HG03139 (cell line): ENCODE results near the gene SLX9.
"Not testable (repeated sequence)": the region's sequence is repeated elsewhere in the genome, so short reads cannot be mapped to it uniquely, and the experiment has no call there.

Experiments used
- ATAC-seq: cut with Tn5 transposase; IDR thresholded peaks from one replicate; pipeline ENCODE4 v1.9.1; 2021; ENCODE audit not compliant: unreplicated experiment

Gene SLX9

DNA sequence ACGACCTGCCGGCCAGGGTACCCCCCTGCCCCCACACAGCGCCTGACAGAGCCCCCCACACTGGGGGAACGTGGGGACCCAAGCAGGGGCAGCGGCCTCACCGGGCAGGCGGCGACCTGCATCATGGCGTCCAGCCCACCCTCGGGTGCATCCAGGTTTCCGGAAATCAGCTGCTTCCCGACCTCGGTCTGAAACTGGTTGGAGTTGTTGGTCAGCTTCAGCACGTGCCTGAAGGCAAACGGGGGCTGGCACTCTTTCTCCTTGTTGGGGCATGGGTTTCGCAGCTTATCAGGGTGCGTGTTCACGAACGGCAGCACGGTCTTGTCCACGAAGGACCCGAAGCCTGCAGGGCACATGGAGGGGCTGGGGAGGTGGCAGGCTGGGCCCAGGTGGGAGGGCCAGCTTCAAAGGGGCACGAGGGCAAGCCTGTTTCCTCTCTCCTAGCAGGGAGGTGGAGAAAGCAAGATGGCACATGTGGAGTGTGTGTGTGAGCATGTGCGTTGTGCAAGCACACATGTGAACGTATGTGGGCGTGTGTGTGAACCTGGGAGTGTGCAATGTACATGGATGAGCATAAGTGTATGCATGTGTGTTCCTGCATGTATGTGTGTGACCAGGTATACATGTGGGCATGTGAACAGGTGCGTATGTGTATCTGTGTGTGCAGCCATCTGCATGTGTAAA, 38.3 kb upstream of the SLX9 start:
- ATAC-seq, result no peak

DNA sequence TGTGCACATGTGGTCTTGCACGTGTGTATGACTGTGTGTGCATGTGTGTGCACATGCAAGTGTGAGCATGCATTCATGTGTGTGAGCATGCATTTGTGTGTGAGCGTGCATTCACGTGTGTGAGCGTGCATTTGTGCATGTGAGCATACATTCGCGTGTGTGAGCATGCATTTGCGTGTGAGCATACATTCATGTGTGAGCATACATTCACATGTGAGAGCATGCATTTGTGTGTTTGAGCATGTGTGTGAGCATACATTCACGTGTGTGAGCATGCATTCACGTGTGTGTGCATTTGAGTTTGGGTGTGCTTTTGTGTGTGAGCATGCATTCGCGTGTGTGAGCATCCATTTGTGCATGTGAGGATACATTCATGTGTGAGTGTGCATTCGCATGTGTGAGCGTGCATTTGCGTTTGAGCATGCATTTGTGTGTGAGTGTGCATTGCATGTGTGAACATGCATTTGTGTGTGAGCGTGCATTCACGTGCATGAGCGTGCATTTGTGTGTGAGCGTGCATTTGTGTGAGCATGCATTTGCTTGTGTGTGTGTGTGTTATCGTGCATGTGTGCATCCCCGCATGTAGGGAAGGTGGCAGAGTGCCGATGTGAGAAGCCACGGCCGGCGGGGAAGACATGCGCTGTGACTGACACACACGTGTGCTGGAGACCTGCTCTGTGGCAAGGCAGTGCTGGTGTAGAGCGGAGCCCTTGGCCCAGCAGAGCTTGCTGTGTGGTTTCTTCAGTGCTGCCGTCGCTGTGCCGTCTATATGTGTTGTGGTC, 37.4 kb upstream of the SLX9 start:
- ATAC-seq, result no peak

DNA sequence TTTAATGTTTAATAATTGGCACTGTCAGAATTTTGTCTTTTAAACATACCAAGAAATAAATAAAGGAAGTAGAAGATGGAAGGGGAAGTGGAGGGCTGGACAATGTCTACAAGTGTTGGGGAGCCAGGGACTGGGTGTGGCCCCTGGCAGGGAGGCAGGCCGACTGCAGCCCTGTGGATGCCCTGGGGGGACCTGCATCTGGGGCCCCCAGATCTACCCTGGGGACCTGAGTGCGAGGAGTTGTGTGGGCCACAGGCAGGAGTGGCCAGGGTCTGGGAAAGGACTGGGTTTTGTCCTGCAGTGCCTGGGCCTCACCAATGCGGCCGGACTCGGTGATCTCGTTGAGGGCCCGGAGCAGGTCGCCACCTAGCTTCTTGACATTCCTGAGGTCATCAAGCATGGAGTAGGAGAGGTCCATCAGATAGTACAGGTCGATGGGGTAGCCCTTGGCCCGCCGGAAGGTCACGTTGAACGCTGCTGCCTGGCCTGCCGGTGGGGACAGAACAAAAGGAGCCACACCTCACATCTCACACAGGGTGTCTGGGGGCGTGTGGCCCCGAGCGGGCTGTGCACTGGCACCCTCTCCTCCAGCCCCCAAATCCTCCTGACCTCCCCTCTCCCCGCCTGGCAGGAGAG, 36.7 kb upstream of the SLX9 start:
- ATAC-seq, result no peak

DNA sequence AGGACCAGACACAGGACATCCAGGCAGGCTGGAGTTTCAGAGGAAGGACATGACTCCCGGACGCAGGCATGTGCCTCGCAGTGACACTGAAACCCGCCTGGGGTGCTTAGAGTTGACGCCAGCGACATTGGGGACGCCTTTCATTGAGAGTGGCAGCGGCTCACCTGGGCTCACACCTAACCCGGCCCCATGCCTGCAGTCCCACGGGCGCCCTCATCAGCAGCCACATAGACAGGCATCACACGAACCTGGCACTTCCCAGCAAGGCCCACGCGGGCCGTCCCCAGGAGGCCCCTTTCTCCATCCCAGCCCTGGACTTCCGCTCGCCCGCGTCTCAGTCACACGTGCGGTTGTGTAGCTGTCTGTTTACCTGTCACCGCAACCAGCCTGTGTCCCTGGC, 36.1 kb upstream of the SLX9 start:
- no peak for ATAC-seq

DNA sequence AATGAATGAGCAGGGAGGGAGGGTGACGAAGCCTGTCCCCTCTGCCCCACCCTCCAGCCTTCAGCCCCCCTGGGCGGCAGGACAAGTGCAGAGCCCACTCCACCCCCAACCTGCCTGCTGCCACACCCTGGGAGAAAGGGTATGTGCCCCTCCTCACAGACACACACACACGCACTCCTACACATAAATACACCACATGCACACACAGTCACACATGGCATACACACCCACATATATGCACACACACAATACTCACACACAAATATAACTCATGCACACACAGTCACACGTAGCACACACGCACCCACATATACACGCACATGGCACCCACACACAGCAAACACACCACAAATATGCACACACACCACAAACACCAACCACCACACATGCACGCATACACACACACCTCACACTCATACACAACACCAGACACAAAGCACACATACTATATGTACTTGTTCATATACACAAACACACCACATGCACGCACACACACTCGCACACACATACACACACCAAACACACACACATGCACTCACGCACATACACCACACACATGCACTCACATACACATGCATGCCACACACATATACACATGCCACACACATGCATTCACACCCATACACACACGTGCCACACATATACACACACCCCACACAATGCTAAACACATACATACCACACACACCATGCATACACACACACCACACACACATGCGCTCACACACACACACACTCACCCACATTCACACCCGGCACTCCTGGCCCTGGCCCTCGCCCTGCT, 35.5 kb upstream of the SLX9 start:
- ATAC-seq, result no peak

DNA sequence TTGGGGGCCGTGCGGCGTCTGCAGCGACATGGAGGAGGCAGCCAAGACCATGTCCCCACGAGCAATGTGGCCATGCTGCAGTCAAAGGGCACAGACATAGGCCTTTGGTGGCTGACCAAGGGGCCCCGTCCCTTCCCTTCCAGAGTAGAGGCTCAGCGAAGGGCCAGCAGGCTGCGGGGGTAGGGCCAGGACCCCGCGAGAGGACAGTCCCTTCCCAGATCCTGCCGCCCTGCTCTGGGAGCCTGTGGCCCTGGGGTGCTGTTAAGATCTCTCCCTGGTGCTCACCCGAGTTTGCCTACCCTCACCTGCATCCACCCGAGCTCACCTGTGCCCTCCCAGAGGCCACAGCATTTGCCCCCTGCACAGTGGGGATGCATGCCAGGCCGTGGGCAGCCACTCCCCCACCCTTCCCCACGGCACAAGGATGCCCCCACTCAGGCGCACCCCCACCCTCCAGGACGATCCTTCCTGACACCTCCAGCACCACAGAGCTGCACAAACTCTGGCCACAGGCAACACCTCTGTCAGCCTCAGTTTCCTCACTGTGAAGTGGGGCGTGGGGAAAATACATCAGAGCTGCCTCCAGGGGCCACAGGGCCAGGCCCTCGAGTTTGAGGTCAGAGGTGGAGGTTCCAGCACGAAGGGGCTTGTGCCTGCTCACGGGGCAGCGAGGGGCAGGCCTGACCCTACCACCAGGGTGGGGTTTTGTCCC, 34.7 kb upstream of the SLX9 start:
- ATAC-seq, result no peak

DNA sequence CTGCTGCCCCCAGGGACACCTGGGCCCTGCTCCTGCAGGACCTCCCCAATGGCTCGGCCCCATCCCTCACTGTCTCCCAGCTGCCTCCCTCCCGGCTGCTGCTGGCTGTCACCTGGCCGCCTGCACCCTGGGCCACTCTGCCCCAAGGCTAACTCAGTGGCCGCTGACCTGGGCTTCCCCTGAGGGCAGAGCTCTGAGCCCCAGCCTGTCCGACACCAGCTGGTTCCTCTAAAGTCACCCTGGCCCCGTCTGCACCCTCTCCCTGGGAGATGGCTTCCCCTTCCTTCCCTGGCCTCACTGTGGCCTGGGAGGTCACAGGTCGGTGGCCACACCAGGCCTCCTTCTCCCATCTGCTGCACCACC, 34.1 kb upstream of the SLX9 start:
- no peak for ATAC-seq

DNA sequence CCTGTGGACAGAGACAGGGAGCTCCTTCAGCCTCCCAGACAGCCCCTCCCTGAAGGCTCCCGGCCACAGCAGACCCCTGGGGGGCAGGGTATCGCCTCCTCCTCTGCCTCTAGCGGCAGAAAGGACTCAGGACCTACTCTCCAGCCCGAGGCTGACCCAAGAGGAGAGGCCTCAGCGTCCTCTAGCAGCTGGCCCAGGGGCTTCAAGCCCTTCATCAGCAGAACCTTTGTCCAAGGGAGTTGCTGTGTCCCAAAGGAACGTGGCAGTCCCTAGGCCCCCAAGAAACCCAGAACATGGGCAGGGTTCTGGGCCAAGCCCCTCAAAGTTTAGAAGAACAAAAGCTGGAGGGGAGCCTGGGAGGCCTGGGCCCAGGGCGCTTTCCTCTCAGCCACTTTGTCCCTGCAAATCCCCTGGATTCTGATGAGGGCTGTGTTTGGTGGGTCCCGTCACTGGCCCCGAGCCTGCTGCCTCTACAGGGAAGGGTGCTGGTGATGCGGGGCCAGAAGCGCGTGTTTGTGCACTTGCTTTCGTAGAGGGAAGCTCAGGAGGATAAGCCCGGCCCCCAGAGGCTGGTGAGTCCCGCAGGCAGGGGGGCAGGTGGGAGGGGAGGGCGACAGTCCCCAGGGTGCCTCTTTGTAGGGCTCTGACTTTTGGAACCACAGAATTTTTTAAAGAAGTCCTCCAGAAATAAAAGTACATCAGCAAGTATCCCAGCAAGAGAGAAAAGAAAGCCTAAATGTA, 32.4 kb upstream of the SLX9 start:
- no peak for ATAC-seq

DNA sequence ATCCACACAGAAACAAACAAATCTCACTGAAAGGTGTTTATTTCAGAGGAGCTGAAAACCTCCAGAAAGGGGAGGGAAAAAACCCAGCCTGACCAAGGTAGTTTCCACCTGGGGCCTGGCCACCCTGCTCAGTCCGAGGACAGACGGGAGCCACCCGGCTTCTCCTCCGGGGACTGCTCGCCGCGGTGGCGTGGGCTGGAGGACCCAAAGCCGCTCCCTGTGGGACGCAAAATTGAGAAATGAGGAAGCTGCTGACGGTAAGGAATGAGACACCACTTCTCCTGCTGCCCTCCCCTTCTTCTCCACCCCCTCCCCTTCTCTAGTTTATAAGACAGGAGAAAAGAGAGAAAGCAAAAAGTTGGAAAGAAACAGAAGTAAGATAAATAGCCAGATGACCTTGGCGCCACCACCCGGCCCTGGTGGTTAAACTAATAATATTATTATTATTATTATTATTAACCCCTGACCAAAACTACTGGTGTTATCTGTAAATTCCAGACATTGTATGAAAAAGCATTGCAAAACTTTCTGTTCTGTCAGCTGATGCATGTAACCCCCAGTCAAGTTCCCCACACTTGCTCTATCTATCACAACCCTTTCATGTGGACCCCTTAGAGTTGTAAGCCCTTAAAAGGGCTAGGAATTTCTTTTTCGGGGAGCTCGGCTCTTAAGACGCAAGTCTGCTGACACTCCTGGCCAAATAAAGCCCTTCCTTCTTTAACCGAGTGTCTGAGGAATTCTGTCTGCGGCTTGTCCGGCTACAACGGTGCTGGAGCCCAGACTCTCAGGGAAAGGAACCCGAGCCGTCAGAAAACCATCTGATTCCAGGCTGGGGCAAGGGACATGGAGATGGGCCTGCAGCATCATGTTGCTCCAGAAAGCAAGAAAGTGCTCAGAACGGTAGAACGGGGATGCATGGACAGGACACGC, 31.6 kb upstream of the SLX9 start:
- ATAC-seq, result no peak

DNA sequence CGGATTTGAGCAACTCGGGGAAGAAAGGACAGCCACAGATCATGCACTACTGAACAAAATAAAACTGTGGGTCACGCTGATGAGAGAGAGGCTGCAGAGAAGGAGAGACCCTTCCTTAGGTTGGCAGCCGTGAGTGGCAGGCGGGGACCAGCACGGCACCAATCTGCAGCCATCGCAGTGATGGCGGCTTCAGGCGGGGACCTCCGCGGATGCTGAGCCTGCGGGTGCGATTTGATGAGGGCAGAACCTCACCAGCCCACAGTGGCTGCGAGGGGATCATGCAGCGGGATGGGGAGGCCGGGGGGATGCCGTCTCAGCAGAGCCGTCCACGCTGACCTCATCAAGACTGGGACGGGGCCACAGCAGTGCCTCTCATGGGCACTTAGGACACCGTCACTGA, 30.9 kb upstream of the SLX9 start:
- ATAC-seq, result no peak

DNA sequence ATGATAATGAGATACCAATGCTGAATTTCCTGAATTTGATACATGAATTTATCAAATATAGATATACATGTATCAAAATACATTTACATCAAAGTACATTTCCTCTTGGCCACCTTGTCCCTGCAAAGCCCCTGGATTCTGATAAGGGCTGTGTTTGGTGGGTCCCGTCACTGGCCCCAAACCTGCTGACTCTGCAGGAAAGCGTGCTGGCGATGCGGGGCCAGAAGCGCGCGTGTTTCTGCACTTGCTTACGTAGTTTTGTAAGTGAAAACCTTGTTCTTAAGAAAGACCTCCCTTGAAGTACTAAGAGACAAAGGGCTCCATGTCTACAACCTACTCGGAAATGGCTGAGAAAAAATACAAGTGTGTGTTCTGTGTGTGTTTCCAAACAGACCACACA, 30.1 kb upstream of the SLX9 start:
- ATAC-seq, result no peak

DNA sequence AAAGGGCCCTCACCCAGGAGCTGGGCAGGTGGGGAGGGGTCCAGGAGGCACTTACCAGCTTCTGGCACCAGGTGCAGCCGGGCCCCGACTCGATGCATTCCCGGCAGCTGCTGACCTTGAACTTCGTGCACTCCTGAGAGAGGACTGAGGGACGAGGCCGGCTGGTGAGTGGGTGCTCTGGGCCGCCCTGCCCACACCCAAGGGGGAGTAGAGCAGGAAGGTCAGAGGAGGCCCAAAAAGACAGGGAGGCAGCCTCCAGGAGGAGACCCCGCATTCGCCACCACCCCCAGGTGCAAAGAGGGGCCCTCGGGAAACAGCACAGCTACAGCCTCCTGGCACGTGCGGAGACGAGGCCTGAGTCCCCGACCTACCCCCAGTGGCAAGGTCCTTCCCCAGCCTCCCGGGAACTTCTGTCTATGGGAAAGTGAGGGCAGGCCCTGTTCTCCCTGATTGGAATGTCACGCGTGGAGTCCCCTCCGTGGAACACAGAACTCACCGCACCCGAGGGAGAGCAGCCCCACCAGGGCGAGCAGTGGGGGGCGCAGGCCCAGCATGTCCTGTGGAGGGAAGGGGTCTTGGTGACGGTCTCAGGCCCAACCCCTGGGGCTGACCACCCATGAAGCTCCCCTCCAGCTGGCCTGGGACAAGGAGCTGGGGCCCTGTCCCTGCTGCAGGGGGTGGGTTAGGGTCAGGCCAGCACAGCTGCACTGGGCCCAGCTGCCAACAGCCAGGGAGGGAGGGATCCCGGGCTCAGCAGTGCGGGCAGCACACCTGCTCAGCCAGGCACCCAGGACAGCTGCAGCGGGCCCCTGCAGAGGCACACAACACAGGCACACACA, 29.4 kb upstream of the SLX9 start:
- no peak for ATAC-seq

DNA sequence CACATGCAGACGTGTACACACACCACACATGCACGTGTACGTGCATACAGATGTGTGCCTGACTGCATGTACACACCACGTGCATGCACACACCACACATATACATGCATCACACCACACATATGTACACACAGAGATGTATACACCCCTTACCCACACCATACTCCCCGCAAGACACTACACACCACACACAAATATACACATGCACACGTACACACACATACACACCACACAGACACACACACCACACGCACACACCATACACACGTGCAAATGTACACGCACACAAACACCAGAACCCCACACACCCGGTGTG, 28.8 kb upstream of the SLX9 start:
- no peak for ATAC-seq

DNA sequence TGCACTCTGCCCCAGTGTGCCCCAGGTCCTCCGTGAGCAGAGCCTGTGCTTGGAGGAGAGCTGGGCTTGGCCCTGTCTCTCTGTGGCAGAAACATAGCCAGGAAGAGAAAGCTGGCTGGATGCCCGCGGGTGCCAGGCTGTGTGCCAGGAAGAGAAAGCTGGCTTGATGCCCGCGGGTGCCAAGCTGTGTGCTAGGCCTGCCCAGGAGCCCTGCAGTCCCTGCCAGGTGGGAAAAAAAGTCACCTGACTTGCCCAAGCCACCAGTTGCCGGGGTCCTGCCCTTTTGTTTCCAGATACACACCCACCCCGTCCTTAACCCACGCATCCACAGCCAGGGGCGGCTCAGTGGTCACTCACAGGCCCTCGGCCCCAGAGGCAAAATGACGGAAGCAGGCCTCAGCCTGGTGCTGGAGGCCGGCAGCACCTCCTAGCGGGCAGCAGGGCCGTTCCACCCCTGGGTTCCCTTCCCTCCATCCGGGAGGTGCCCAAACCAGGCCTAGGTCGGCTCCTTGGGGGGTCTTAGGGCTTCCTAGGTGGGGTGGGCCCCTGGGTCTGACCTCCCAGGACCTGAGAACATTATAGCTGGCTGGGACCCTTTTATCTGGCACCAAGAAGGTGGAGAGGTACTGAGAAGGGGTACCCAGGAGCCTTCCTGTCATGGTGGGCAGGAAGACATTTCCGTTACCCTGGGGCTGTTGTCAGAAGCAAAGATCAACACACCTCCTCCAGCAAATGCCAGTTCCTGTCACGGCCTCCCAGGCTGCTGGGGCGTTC, 28.3 kb upstream of the SLX9 start:
- no peak for ATAC-seq

DNA sequence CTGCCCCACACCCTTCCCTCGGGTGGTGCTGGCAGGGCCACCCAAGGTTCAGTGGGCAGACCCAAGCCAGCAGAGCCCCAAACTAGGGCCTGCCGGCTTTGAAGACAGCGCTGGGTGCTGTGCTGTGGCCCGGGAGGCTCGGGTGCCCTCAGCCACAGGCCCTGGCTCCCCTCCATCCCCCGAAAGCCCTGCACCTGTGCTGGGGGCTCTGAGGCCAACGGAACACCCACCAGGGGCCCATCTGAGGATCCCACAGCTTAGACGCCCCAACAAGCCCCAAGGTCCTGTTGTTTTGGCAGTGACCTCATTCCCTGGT, 27.7 kb upstream of the SLX9 start:
- ATAC-seq, result no peak

DNA sequence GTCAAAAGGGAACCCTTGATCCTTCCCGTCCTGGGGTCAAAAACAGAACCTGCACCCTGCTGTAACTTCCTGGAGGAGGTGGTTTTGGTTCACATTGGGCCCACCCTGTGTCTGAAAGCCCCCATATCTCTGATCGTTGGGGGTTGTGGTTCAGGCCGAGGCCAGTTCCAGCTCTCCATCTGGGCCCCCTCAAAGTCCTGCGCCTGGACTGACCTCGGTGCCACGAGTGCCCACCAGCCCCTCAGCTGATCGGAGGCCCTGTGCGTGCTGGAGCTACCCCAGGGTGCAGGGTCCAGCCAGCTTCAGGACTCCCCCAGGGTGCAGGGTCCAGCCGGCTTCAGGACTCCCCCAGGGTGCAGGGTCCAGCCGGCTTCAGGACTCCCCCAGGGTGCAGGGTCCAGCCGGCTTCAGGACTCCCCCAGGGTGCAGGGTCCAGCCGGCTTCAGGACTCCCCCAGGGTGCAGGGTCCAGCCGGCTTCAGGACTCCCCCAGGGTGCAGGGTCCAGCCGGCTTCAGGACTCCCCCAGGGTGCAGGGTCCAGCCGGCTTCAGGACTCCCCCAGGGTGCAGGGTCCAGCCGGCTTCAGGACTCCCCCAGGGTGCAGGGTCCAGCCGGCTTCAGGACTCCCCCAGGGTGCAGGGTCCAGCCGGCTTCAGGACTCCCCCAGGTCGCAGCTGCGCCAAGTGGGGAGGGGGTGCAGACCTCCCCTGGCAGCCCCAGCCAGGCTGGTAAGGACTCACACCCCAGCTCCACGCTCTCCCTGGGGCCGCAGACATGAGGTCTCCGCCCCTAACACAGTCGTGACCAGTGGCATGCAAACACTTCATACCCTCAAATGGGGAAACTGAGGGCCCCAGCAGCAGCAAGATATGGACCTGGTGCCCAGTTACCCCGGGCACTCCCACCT, 27.1 kb upstream of the SLX9 start:
- not testable (repeated sequence) for ATAC-seq
